GM18861 (cell line): Measurements from ENCODE around the gene RAI2.
"Not testable (repeated sequence)": the region's sequence is repeated elsewhere in the genome, so short reads cannot be mapped to it uniquely, and the experiment has no call there.

Experiments
- ATAC-seq: cut with Tn5 transposase; IDR thresholded peaks from one replicate; pipeline ENCODE4 v1.9.1; 2021; ENCODE audit not compliant: unreplicated experiment

The RAI2 gene

DNA sequence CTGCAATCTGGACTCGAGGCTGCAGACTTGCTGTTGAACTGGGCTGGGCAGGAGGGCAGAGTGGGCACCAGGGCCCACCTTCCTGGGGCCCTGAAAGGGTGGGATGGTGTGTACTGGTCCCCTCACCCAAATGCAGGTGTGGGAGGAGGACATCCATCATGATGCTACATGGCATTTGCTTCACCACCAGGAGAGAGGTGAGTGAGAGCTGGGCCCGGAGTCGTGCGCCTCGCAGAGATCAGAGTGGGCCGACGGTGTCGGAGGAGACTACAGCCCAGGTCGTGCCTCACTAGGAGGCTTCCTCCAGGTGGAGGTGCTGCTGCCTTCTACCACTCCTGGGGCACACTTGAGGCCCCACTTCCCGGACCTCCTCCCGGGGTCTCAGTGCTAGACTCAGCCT lies 73.5 kb downstream of the RAI2 start:
- no peak for ATAC-seq

DNA sequence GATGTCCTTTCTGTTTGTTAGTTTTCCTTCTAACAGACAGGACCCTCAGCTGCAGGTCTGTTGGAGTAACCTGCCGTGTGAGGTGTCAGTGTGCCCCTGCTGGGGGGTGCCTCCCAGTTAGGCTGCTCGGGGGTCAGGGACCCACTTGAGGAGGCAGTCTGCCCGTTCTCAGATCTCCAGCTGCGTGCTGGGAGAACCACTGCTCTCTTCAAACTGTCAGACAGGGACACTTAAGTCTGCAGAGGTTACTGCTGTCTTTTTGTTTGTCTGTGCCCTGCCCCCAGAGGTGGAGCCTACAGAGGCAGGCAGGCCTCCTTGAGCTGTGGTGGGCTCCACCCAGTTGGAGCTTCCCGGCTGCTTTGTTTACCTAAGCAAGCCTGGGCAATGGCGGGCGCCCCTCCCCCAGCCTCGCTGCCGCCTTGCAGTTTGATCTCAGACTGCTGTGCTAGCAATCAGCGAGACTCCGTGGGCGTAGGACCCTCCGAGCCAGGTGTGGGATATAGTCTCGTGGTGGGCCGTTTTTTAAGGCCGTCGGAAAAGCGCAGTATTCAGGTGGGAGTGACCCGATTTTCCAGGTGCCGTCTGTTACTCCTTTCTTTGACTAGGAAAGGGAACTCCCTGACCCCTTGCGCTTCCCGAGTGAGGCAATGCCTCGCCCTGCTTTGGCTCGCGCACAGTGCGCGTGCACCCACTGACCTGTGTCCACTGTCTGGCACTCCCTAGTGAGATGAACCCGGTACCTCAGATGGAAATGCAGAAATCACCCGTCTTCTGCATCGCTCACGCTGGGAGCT lies 74.3 kb downstream of the RAI2 start:
- not testable (repeated sequence) for ATAC-seq

DNA sequence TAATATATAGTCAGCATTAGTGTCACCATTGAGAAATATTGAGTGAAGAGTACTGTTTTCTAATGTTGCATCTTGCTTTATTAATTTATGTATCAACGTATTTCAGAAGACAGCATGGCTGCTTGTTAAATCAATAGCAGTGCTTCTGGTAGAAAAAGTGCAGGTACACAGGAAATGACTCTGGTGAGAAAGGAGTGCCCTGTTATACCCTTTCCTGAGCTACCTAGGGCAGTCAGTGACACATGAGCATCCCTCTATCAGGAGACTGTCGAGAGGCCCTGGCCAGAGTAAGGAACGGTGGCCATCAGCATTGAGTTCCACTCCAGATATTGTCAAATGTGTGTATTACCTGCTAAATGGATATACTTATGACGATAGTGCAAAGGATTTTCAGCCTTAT lies 81.7 kb downstream of the RAI2 start:
- ATAC-seq, result no peak

DNA sequence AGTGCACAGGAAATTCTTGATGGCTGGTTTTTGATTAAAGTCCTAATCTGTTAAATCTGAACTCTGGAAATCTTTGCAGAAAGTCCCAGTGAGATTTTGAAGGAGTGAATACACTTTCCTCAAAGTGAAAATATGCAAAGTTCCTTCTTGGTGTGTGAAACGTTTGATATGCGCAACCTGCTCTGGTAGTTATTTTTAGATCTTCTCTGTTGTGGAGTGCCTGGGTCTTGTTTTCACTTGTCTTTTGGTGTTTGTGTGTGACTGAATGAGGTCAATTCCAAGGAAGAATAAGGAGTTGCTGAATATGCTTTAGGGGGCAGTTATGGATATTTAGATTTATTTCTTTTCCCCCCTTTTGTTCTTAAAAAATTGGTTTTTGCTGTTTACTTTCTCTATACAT lies 82.1 kb downstream of the RAI2 start:
- ATAC-seq, result no peak

DNA sequence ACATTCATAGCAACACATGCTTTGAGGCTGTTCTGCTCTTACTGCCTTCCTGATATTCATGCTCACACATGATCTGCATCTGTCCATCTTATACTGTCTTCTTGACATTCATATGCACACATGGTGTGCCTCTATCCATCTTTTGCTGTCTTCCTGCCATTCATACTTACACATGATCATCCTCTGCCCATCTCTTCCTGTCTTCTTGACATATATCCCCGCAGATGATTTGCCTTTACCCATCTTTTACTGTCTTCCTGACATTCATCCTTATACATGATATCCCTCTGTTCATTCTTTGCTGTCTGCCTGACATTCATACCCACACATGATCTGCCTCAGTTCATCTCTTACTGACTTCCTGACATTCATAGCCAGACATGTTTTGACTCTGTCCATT lies 87.0 kb downstream of the RAI2 start:
- no peak for ATAC-seq

DNA sequence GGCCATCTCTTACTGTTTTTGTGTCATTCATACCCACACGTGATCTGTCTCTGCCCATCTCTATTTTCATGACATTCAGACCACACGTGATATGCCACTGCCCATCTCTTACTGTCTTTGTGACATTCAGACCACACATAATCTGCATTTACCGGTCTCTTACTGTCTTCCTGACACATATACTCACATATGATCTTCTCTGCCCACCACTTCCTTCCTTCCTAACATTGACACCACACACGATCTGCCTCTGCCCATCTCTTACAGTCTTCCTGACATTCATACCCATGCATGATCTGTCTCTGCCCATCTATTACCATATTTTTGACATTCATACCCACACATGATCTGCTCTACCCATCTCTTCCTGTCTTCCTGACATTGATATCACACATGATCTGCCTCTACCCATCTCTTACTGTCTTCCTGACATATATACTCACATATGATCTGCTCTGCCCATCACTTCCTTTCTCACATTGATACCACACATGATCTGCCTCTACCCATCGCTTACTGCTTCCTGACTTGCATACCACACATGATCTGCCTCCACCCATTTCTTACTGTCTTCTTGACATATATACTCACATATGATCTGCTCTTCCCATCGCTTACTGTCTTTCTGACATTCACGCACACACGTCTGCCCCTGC lies 87.7 kb downstream of the RAI2 start:
- no peak for ATAC-seq

DNA sequence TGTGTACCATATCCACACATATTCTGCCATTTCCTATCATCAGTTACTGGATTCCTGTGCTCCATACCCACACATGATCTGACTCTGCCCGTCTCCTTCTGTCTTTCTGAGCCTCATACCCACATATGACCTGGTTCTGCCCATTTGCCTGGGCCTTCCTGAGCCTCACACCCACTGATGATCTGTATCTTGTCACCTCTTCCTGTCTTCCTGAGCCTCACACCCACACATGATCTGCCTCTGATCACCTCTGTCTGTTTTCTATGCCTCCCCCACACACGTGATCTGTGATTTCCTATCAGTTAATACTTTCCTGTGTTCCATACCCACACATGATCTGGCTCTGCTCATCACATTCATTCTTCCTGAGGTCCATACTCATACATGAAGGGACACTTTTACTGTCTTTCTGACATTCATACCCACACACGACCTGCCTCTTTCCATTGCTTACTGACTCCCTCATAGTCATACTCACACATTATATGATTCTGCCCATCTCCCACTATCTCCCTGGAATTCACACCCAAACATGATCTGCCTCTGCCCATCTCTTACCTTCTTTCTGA lies 91.3 kb downstream of the RAI2 start:
- no peak for ATAC-seq

DNA sequence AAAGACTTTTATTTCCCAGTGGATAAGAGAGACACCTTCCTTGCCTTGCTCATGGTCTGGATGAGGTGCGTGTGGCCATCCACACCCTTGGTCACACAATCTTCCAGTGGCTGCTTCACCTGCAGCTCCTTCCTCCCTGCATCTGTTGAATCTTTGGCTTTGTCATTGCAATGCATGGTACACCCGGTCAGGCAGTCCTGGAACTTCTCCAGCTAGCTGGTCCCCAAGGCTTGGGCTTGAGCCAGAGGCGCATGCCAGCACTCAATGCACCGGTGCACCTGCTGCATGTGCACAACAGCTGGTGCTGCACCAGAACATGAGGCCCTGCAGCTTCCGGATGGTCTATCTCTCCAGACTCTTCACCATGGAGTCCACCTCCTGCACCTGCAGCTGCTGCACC lies 92.1 kb downstream of the RAI2 start:
- ATAC-seq, result no peak

DNA sequence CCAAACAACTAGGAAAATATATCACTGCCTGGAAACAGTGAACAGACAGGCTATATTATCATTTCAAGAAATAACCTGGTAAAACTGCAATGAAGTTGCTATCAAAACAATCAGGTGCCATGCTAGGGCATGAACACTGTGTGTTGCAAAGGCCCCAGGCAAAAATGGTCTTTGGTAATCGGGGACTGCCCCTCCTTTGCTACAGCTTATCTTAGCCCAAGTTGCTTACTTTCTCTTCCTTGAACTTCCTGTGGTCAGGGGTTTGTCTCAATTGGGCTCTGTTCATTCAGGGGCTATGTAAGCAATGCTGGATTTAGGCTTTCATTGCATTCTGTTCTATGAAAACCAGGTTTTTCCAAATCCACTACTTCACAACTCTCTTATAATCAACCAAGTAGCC lies 93.4 kb downstream of the RAI2 start:
- ATAC-seq, result no peak

DNA sequence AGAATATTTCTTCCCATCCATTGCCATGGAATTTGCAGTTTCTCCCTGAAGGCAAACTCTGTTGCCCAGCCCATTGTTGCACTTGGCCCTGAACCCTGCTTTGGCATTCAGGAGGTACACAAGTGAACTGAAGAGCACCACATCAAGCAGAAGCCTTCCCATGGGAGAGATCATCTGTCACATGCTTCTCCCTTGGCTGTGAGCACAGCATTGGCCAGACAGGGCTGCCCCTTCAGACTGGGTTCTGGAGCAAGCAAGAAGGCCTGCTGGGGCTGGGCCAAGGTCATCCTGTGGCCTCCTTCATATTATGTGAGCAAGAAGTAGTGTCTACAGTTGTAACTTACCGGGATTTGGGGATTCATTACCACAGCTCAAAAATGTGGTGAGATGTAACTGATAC lies 101.1 kb downstream of the RAI2 start:
- no peak for ATAC-seq

DNA sequence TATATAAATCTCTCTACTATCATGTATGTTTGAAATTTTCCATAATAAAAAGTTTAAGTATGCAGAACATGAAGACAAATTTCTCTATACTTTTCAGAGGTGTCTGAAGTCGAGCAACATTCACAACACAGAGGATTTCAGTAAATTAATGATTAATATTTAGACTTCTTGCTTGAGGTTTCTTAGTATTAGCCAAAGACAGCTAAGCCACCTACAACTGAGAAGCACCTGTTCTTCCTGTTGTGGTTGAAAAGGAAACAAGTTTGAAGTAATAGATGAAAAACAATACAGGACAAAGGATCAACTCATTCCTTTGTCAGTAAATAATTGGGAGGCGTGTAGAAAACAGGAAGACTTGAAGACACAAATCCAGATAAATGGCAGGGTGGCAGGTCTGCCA lies 102.7 kb downstream of the RAI2 start:
- ATAC-seq, result peak; percentile 98

DNA sequence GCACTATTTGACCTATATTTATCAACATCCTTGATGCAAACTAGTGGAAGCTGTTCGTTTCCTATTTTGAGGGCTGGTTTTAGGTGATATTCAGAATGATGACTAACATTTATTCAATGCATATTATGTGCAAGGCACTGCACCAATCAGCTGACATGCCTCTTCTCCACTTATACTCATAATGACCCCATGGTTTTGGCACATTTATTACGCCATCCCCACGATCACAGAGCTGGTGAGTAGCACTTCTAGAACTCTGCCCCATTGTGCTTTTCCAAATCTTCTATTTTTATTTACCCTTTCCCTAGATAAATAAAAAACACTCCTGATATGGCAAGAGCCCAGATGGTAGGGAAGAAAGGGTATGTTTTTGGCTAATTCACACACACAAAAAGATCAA lies 110.7 kb downstream of the RAI2 start:
- ATAC-seq, result no peak
